Heart left ventricle (tissue), 13 donors: ENCODE data around the gene SCRN1.

Source experiments
- POLR2A ChIP-seq, 2 donors: fragments of 450-650 bp; IDR thresholded peaks; one replicate each; pipeline ENCODE4 v1.6.1; 2017; ENCODE audit warnings: antibody characterized with exemption in 2 of 2, mild to moderate bottlenecking in 2 of 2, moderate library complexity in 2 of 2
- TF ChIP-seq, protein P1 (sequence below), 12 donors: fragments of 200-600 bp; sonication (generic) in 4 of 12; IDR thresholded peaks; one replicate each; pipeline versions ENCODE4 v1.5.0 to v1.8.0; 2018 to 2022; ENCODE audit warnings: antibody characterized with exemption in 12 of 12, mild to moderate bottlenecking in 5 of 12
- donor health status: ischemic (EF 13 %, LVEDD 7.1; RV severe dilation, severe dysfunction).
- donor health status: DM: no; HTN: yes; CAD: no.
- donor health status: DM: no; HTN: no; CAD: no.
- donor health status: ischemic (EF 25% LVEDD 6.9; RV normal size, moderate dysfunction).
- donor health status: ischemic (EF 25% LVEDD 5.7; RV mildly dilated, moderate dysfunction).
- donor health status: ischemic (EF 35%, LVEDD 5.7; RV mildly dilated, moderate dysfunction).
- donor health status: nonischemic (EF 11% LVEDD 7.7; RV severe dilation, severe dysfunction).
- donor health status: DM: yes; HTN: yes; CAD: no.
- donor health status: PGD.
- donor health status: ischemic (EF 29% LVEDD 5.4; RV normal size, mild dysfunction).
- donor health status: nonischemic (EF 23%, LVEDD 6.1; RV moderate dilation, normal function).

GRCh38 chr7:29974286-29974685 lies 15.3 kb downstream of the SCRN1 start:
- TF ChIP-seq, protein P1, sequence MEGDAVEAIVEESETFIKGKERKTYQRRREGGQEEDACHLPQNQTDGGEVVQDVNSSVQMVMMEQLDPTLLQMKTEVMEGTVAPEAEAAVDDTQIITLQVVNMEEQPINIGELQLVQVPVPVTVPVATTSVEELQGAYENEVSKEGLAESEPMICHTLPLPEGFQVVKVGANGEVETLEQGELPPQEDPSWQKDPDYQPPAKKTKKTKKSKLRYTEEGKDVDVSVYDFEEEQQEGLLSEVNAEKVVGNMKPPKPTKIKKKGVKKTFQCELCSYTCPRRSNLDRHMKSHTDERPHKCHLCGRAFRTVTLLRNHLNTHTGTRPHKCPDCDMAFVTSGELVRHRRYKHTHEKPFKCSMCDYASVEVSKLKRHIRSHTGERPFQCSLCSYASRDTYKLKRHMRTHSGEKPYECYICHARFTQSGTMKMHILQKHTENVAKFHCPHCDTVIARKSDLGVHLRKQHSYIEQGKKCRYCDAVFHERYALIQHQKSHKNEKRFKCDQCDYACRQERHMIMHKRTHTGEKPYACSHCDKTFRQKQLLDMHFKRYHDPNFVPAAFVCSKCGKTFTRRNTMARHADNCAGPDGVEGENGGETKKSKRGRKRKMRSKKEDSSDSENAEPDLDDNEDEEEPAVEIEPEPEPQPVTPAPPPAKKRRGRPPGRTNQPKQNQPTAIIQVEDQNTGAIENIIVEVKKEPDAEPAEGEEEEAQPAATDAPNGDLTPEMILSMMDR (IDR thresholded peaks at IDR 0.05): no peak
- TF ChIP-seq POLR2A (IDR thresholded peaks at IDR 0.05): no peak
